GM18907 (cell line): ENCODE results near the gene ATP9A.
"Not testable (repeated sequence)": the region's sequence is repeated elsewhere in the genome, so short reads cannot be mapped to it uniquely, and the experiment has no call there.

ENCODE experiments used
- ATAC-seq: cut with Tn5 transposase; IDR thresholded peaks from one replicate; pipeline ENCODE4 v1.9.1; 2021; ENCODE audit warnings: mild to moderate bottlenecking, moderate library complexity; ENCODE audit not compliant: unreplicated experiment

Gene ATP9A

GRCh38 chr20:51656726-51657260, 111.4 kb downstream of the ATP9A start:
- no peak for ATAC-seq

GRCh38 chr20:51656089-51656488, 112.1 kb downstream of the ATP9A start:
- ATAC-seq = not testable (repeated sequence)

GRCh38 chr20:51654495-51654894, 113.7 kb downstream of the ATP9A start:
- no peak for ATAC-seq

GRCh38 chr20:51654060-51654459, 114.1 kb downstream of the ATP9A start:
- no peak for ATAC-seq

- ATAC-seq = no peak
Observed at GRCh38 chr20:51653226-51653625, 115.0 kb downstream of the ATP9A start.

- no peak for ATAC-seq
Observed at GRCh38 chr20:51651921-51652549, 116.2 kb downstream of the ATP9A start.

GRCh38 chr20:51650685-51651134, 117.5 kb downstream of the ATP9A start:
- no peak for ATAC-seq

GRCh38 chr20:51648571-51648947, 119.6 kb downstream of the ATP9A start:
- no peak for ATAC-seq

GRCh38 chr20:51647674-51648570, 120.3 kb downstream of the ATP9A start:
- no peak for ATAC-seq

DNA sequence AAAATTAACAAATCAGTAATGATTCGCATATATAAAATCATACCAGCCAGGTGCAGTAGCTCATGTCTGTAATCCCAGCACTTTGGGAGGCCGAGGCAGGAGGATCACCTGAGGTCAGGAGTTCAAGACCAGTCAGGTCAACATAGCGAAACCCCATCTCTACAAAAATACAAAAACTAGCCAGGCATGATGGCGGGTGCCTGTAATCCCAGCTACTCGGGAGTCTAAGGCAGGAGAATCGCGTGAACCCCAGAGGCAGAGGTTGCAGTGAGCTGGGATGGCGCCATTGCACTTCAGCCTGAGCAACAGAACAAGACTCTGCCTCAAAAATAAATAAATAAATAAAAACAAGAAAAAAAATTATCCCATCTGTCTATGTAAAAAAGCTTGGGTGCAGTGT, 124.4 kb downstream of the ATP9A start:
- ATAC-seq = not testable (repeated sequence)

DNA sequence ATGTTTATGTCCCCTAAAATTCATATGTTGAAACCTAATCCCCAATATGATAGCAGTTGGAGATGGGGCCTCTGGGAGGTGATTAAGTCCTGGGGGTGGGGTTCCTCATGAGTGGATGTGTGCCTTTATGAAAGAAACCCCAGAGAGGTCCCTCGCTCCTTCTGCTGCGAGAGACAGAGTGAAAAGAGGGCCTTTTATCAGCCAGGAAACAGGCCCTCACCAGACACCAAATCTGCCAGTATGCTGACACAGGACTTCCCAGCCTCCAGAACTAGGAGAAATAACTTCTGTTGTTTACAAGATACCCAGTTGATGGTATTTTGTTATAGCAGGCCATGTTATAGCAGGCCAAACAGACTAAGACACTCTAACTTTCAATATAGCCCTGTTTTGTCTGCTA, 124.8 kb downstream of the ATP9A start:
- no peak for ATAC-seq

GRCh38 chr20:51641866-51642265, 126.3 kb downstream of the ATP9A start:
- no peak for ATAC-seq

GRCh38 chr20:51640743-51641142, 127.4 kb downstream of the ATP9A start:
- ATAC-seq = no peak

DNA sequence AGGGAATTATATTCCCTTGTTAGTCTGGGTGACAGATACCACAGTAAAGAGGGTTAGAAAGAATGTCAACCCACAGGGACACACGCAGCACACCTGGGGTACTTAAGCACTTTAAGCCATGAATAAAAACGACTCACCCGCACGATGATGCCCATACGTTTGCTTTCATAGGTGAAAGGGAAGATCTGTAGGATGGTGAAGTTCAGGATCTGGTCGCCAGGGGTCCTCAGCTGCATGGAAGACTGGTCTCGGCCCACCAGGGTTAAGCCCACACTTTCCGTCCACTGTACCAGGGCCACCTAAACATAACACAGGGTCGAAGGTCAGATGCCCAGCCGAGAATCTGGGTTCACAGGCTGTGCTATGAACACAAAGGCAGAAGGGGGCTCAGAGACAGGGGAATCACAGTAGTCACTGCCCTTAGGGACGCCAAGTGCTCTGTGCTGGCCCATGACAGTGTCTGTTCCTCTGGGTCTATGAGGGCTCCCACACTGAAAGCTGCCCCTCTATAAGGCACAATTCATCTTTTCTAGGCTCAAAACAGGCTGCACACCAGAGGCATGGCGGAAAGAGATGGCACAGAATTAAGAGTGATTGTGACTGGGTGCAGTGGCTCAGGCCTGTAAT, 128.9 kb downstream of the ATP9A start:
- no peak for ATAC-seq

DNA sequence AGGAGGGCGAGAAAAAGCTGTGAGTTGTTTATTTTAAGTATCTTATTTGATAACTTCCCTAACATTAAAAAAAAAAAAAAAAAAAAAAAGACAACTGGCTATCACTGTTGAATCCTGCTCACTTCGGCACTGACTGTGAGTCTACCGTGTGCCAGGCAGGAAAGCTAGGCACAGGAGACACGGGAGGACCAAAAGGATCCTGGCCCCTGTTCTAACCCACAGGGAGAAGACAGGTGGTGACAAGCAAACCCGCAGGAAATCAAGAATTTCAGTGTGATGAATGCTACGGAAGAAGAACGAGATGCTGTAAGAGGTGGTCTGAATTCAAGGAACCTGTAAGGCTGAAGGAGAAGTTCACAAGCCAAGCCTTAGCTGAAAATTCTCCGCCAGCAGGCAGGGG, 130.9 kb downstream of the ATP9A start:
- ATAC-seq = no peak

GRCh38 chr20:51636123-51636522, 132.1 kb downstream of the ATP9A start:
- ATAC-seq = no peak

DNA sequence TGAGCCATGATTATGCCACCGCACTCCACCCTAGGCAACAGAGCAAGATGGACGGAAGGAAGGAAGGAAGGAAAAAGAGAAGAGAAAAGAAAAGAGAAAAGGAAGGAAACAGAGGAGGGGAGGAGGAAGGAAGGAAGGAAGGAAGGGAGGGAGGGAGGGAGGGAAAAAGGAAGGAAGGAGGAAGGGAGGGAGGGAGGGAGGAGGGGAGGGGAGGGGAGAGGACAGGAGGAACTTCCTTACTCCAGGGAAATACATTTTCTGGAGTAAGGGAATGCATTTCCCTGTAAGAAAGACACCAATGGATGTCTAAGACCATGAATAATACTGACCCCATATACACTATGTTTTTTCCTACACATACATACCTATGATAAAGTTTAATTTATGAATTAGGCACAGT, 132.5 kb downstream of the ATP9A start:
- ATAC-seq = no peak

GRCh38 chr20:51634877-51635276, 133.3 kb downstream of the ATP9A start:
- ATAC-seq = no peak

DNA sequence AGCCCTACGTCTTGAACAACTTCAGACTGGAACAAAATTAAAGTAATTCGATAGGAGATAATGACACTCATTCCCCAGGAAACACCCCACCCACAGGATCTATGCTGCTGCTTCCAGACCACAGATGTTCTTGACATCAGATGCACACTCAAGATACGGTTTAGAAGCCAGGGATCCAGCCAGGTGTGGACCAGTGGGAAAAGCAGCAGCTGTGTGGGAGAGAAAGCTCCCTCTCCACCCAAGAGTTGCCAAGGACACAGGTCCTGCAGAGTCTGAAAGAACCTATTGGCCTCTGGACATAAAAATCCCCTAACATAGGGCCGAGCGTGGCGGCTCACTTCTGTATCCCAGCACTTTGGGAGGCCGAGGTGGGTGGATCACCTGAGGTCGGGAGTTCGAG, 133.9 kb downstream of the ATP9A start:
- no peak for ATAC-seq

- ATAC-seq = no peak
Observed at GRCh38 chr20:51633430-51633829, 134.8 kb downstream of the ATP9A start.

GRCh38 chr20:51631953-51632352, 136.2 kb downstream of the ATP9A start:
- no peak for ATAC-seq
